Fibroblast of the aortic adventitia (primary cell): ENCODE data around the gene XPNPEP2. TPM values are rescaled to one million over a fixed set of nuclear protein-coding genes. Genes with fewer than 3 reads are reported as not detected.
A peak's percentile ranks its signal among the peaks of the same experiment; 100 is the strongest.

Experiments used
- DNase-seq: peaks from one replicate; pipeline ENCODE4 v3.0.0-alpha.2; 2010; ENCODE audit warnings: low read depth
- H3K4me3 ChIP-seq: 2 replicates; pipeline ENCODE4 v1.5.1; 2011; ENCODE audit warnings: low read depth, mild to moderate bottlenecking, control low read depth, low read length, moderate library complexity
- CTCF ChIP-seq: IDR thresholded peaks from 2 replicates; pipeline ENCODE4 v1.5.1; 2011; ENCODE audit warnings: mild to moderate bottlenecking, low read length, control low read depth, inconsistent platforms; ENCODE audit not compliant: insufficient read depth
- total RNA-seq: library from RNA; depleted of rRNA; stranded (reverse); fragments of >200 nt; gene quantifications from 2 replicates; pipeline ENCODE4 v1.2.3, GENCODE V29; 2012; ENCODE audit warnings: low replicate concordance

The XPNPEP2 gene
- total RNA-seq, 1 donor, result 5.7 TPM

GRCh38 chrX:129802863-129803262 lies 64.1 kb downstream of the XPNPEP2 start:
- no peak for TF ChIP-seq CTCF
- no peak overlapping the region for H3K4me3 ChIP-seq
- DNase-seq, result no peak

- no peak for DNase-seq
- TF ChIP-seq CTCF, result no peak
- H3K4me3 ChIP-seq, result no peak overlapping the region
Observed at GRCh38 chrX:129804806-129805205, 66.0 kb downstream of the XPNPEP2 start.

GRCh38 chrX:129808158-129808828 lies 69.5 kb downstream of the XPNPEP2 start:
- H3K4me3 ChIP-seq, result no peak overlapping the region
- peak; percentile 62 for DNase-seq
- TF ChIP-seq CTCF, result no peak

GRCh38 chrX:129808829-129809796 lies 70.3 kb downstream of the XPNPEP2 start:
- TF ChIP-seq CTCF, result no peak
- DNase-seq, result peak; percentile 7
- H3K4me3 ChIP-seq, result no peak overlapping the region

GRCh38 chrX:129813662-129814368 lies 75.0 kb downstream of the XPNPEP2 start:
- DNase-seq, result no peak
- H3K4me3 ChIP-seq, result no peak overlapping the region

More at GRCh38 chrX:129813662-129814368, 75.0 kb downstream of the XPNPEP2 start:
- TF ChIP-seq CTCF, result no peak
